Ascending aorta (tissue), 2 donors: ENCODE results near the gene KCND2. TPM values are rescaled to one million over a fixed set of nuclear protein-coding genes. Genes with fewer than 3 reads are reported as not detected.

Experiments used
- DNase-seq, 2 donors: peaks; one replicate each; pipeline ENCODE4 v3.0.0-alpha.2; 2019; ENCODE audit warnings: low spot score in 2 of 2
- H3K27ac ChIP-seq, 2 donors: fragments of 200-600 bp; sonication (generic); one replicate each; pipeline ENCODE4 v1.5.1; 2016 to 2017; ENCODE audit warnings: mild to moderate bottlenecking in 1 of 2
- H3K27me3 ChIP-seq: fragments of 200-600 bp; sonication (generic); one replicate; pipeline ENCODE4 v1.5.1; 2017
- H3K36me3 ChIP-seq, 2 donors: fragments of 200-600 bp; sonication (generic); one replicate each; pipeline ENCODE4 v1.5.1; 2016
- H3K4me1 ChIP-seq, 2 donors: fragments of 200-600 bp; sonication (generic); one replicate each; pipeline ENCODE4 v1.5.1; 2016 to 2017; ENCODE audit warnings: mild to moderate bottlenecking in 1 of 2
- H3K4me3 ChIP-seq, 2 donors: fragments of 200-600 bp; sonication (generic); one replicate each; pipeline ENCODE4 v1.5.1; 2016 to 2017; ENCODE audit warnings: mild to moderate bottlenecking in 1 of 2
- H3K9me3 ChIP-seq, 2 donors: fragments of 200-600 bp; sonication (generic); one replicate each; pipeline ENCODE4 v1.5.1; 2016
- CTCF ChIP-seq, 3 experiments: fragments of 200-600 bp in 2 of 3; fragments of 450-650 bp in 1 of 3; sonication (generic) in 2 of 3; IDR thresholded peaks; one replicate each; pipeline ENCODE4 v1.5.1; 2016 to 2019; ENCODE audit warnings: antibody characterized with exemption in 3 of 3, mild to moderate bottlenecking in 1 of 3, moderate library complexity in 1 of 3
- intact Hi-C: fragments of 100-400 bp; cut with DNase I; formaldehyde crosslinking; loops from one replicate; pipeline ENCODE4 v1.15.1; 2023
- total RNA-seq: library from RNA; depleted of rRNA; stranded (reverse); fragments of >200 nt; gene quantifications from one replicate; pipeline ENCODE4 v1.1.0, GENCODE V29; 2016

The KCND2 gene
- total RNA-seq, 1 donor from 2014 or later, result 0.21 TPM

- TF ChIP-seq CTCF (IDR thresholded peaks at IDR 0.05), result no peak
- Histone ChIP-seq H3K36me3 (no peaks in the 10 kb centered on the region), H3K27me3 (no peaks in the 10 kb centered on the region), H3K9me3 (no peaks in the 10 kb centered on the region), H3K4me1 (no peaks in the 10 kb centered on the region), H3K27ac (no peak overlapping the region), H3K4me3 (no peak overlapping the region)
- no peak for DNase-seq
- intact Hi-C loops, result no loop called here
These were observed 38.2 kb downstream of the KCND2 start for GRCh38 chr7:120311028-120311788.

GRCh38 chr7:120320218-120320961 lies 47.4 kb downstream of the KCND2 start:
- no peaks in the 10 kb centered on the region for H3K36me3 ChIP-seq
- intact Hi-C loops, result no loop called here
- H3K27me3 ChIP-seq, result no peaks in the 10 kb centered on the region
- H3K27ac ChIP-seq, result no peak overlapping the region
- H3K4me3 ChIP-seq, result no peak overlapping the region
- H3K9me3 ChIP-seq, result no peaks in the 10 kb centered on the region
- no peak for TF ChIP-seq CTCF (IDR thresholded peaks at IDR 0.05)
- H3K4me1 ChIP-seq, result no peaks in the 10 kb centered on the region
- DNase-seq, result no peak

- Histone ChIP-seq H3K4me1 (no peaks in the 10 kb centered on the region), H3K27ac (no peak overlapping the region), H3K27me3 (no peaks in the 10 kb centered on the region), H3K36me3 (no peaks in the 10 kb centered on the region), H3K9me3 (no peaks in the 10 kb centered on the region), H3K4me3 (no peak overlapping the region)
- no peak for TF ChIP-seq CTCF (IDR thresholded peaks at IDR 0.05)
- intact Hi-C loops, result no loop called here
- DNase-seq, result no peak
These were observed 54.1 kb downstream of the KCND2 start for GRCh38 chr7:120327054-120327453.

GRCh38 chr7:120332433-120332832 lies 59.5 kb downstream of the KCND2 start:
- H3K27me3 ChIP-seq, result no peaks in the 10 kb centered on the region
- intact Hi-C loops, result no loop called here
- no peak for DNase-seq
- H3K36me3 ChIP-seq, result no peaks in the 10 kb centered on the region
- H3K4me3 ChIP-seq, result no peak overlapping the region
- TF ChIP-seq CTCF (IDR thresholded peaks at IDR 0.05), result no peak
- H3K27ac ChIP-seq, result no peak overlapping the region
- H3K9me3 ChIP-seq, result no peaks in the 10 kb centered on the region
- no peaks in the 10 kb centered on the region for H3K4me1 ChIP-seq

GRCh38 chr7:120334475-120334874 lies 61.5 kb downstream of the KCND2 start:
- H3K27me3 ChIP-seq, result no peaks in the 10 kb centered on the region
- H3K4me1 ChIP-seq, result no peaks in the 10 kb centered on the region
- H3K4me3 ChIP-seq, result no peak overlapping the region
- intact Hi-C loops, result no loop called here
- no peaks in the 10 kb centered on the region for H3K9me3 ChIP-seq
- H3K36me3 ChIP-seq, result no peaks in the 10 kb centered on the region
- TF ChIP-seq CTCF (IDR thresholded peaks at IDR 0.05), result no peak
- H3K27ac ChIP-seq, result no peak overlapping the region
- no peak for DNase-seq
